ENCODE results near the gene BEST2. TPM values are rescaled to one million over a fixed set of nuclear protein-coding genes. Genes with fewer than 3 reads are reported as not detected.
A peak's percentile ranks its signal among the peaks of the same experiment; 100 is the strongest.

Gene BEST2
- total and polyA plus RNA-seq, 2 donors, result 0.46 TPM; not detected in 1

DNA sequence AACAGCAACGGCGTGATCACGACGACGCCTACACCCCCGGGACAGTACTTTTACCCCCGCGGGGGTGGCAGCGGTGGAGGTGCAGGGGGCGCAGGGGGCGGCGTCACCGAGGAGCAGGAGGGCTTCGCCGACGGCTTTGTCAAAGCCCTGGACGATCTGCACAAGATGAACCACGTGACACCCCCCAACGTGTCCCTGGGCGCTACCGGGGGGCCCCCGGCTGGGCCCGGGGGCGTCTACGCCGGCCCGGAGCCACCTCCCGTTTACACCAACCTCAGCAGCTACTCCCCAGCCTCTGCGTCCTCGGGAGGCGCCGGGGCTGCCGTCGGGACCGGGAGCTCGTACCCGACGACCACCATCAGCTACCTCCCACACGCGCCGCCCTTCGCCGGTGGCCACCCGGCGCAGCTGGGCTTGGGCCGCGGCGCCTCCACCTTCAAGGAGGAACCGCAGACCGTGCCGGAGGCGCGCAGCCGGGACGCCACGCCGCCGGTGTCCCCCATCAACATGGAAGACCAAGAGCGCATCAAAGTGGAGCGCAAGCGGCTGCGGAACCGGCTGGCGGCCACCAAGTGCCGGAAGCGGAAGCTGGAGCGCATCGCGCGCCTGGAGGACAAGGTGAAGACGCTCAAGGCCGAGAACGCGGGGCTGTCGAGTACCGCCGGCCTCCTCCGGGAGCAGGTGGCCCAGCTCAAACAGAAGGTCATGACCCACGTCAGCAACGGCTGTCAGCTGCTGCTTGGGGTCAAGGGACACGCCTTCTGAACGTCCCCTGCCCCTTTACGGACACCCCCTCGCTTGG, 40.7 kb downstream of the BEST2 start:
- WGBS, result under 1% methylated on average over 84 of the region's 84 CpGs
- peak in 4 of 9 donors; percentile 72 to 90 (median 84) for DNase-seq (ENCODE audit: low read depth in 6 of 9, low spot score in 9 of 9)
- Histone ChIP-seq H3K27me3 (ENCODE audit: control insufficient read depth in 2 of 2, insufficient read depth in 1 of 2, low read length in 1 of 2) (peaks cover 14 to 19% of the 10 kb centered on the region in 2 donors), H3K4me1 (ENCODE audit: control insufficient read depth in 2 of 2, insufficient read depth in 2 of 2, low read length in 2 of 2) (peaks cover 5 to 52% of the 10 kb centered on the region in 2 donors), H3K9me3 (ENCODE audit: control insufficient read depth in 2 of 2, insufficient read depth in 1 of 2, low read length in 1 of 2) (no peaks in the 10 kb centered on the region), H3K36me3 (ENCODE audit: control insufficient read depth in 2 of 2, insufficient read depth in 2 of 2, low read length in 1 of 2) (peaks cover 0 to 4% of the 10 kb centered on the region in 2 donors), H3K27ac (ENCODE audit: low read depth in 1 of 2, low read length in 1 of 2) (peak overlapping the region; percentile 98), H3K4me3 (ENCODE audit: low read length in 2 of 2) (peak overlapping the region; percentile 66 to 83)

DNA sequence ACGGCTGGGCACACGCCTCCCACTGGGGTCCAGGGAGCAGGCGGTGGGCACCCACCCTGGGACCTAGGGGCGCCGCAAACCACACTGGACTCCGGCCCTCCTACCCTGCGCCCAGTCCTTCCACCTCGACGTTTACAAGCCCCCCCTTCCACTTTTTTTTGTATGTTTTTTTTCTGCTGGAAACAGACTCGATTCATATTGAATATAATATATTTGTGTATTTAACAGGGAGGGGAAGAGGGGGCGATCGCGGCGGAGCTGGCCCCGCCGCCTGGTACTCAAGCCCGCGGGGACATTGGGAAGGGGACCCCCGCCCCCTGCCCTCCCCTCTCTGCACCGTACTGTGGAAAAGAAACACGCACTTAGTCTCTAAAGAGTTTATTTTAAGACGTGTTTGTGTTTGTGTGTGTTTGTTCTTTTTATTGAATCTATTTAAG, 41.3 kb downstream of the BEST2 start:
- no peak for DNase-seq (ENCODE audit: low read depth in 6 of 9, low spot score in 9 of 9)
- peak overlapping the region; percentile 98 for H3K27ac ChIP-seq (ENCODE audit: low read depth in 1 of 2, low read length in 1 of 2)

DNA sequence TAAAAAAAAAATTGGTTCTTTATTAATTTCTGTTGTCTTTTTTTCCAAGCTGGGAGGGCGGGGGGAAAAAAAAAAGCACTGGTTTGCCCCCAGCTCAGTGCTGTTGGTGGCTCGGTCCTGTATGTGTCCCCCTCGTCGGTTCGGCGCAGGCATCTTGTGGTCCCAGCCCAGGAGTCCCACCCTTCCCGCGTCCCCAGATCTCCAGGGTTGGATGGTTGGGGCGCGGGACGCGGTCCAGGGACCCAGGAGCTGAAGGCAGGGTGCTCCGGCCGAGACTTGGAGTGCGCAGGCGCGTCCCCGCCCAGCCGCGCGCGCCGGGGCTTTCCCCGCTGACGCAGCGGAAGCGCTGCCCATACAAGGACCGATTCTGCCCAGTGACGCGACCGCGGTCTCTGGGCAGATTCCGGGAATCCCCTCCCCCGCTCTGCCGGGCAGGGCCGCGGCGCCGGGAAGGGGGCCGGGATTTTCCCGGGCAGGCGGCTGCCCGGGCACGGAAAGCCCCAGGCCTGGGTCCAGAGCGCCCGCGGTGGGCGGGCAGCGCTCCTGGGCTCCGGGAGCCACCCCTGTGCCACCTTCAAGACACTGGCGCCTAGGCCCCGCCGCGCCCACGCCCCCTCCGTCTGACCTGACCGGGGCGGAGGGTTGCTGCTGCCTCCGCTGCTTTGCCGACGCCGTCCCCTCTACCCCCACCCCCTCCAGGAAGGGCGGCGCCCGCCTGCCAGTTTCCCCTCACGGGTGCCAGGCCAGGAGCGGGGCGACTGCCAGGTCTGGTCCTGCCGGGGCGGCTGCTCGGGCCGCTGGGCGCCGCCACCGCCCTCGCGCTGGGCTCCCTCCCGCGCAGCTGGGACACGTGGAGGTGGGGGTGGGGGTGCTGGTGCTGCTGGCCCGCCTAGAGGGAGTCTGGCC, 42.0 kb downstream of the BEST2 start:
- Histone ChIP-seq H3K27ac (ENCODE audit: low read depth in 1 of 2, low read length in 1 of 2) (peak overlapping the region; percentile 96 to 98), H3K9me3 (ENCODE audit: control insufficient read depth in 2 of 2, insufficient read depth in 1 of 2, low read length in 1 of 2) (no peaks in the 10 kb centered on the region), H3K27me3 (ENCODE audit: control insufficient read depth in 2 of 2, insufficient read depth in 1 of 2, low read length in 1 of 2) (peaks cover 13 to 18% of the 10 kb centered on the region in 2 donors), H3K4me1 (ENCODE audit: control insufficient read depth in 2 of 2, insufficient read depth in 2 of 2, low read length in 2 of 2) (peaks cover 5 to 46% of the 10 kb centered on the region in 2 donors), H3K36me3 (ENCODE audit: control insufficient read depth in 2 of 2, insufficient read depth in 2 of 2, low read length in 1 of 2) (peaks cover 0 to 4% of the 10 kb centered on the region in 2 donors), H3K4me3 (ENCODE audit: low read length in 2 of 2) (peak overlapping the region; percentile 66 to 83)
- WGBS, result under 1% methylated on average over 81 of the region's 81 CpGs
- peak in 8 of 9 donors; percentile 85 to 96 (median 93) for DNase-seq (ENCODE audit: low read depth in 6 of 9, low spot score in 9 of 9)

More for the DNA sequence above, 41.3 kb downstream of the BEST2 start:
- Histone ChIP-seq H3K27me3 (ENCODE audit: control insufficient read depth in 2 of 2, insufficient read depth in 1 of 2, low read length in 1 of 2) (peaks cover 14 to 19% of the 10 kb centered on the region in 2 donors), H3K4me1 (ENCODE audit: control insufficient read depth in 2 of 2, insufficient read depth in 2 of 2, low read length in 2 of 2) (peaks cover 5 to 52% of the 10 kb centered on the region in 2 donors), H3K9me3 (ENCODE audit: control insufficient read depth in 2 of 2, insufficient read depth in 1 of 2, low read length in 1 of 2) (no peaks in the 10 kb centered on the region), H3K36me3 (ENCODE audit: control insufficient read depth in 2 of 2, insufficient read depth in 2 of 2, low read length in 1 of 2) (peaks cover 0 to 4% of the 10 kb centered on the region in 2 donors), H3K4me3 (ENCODE audit: low read length in 2 of 2) (peak overlapping the region; percentile 66 to 83)
- WGBS, result under 1% methylated on average over 22 of the region's 22 CpGs

DNA sequence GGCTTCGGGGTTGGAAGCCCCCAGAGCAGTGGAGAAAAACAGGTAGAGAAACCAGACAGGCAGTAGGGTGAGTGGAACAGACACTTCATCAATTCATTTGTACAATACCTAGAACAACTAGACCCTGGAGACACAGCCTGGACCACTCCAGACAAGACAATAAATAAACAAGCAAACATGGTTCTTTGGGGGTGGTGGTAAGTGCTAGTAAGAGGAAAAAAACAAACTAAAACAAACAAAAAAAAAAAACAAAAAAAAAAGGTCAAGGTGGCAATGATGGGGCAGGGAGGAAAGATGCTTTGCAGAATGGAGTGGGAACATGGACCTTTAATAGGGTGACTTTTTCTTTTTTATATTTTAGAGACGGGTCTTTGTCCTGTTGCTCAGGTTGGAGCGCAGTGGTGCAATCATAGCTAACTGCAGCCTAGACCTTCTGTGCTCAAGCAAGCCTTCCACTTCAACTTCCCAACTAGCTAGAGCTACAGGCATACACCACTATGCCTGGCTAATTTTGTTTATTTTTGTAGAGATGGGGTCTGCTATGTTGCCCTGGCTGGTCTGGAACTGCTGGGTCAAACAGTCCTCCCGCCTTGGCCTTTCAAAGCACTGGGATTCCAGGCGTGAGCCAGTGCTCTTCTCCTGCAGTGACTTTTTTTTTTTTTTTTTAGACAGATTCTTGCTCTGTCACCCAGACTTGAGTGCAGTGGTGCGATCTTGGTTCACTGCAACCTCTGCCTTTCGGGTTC, 42.8 kb downstream of the BEST2 start:
- no peak for DNase-seq (ENCODE audit: low read depth in 6 of 9, low spot score in 9 of 9)
- Histone ChIP-seq H3K27me3 (ENCODE audit: control insufficient read depth in 2 of 2, insufficient read depth in 1 of 2, low read length in 1 of 2) (peaks cover 8 to 10% of the 10 kb centered on the region in 2 donors), H3K9me3 (ENCODE audit: control insufficient read depth in 2 of 2, insufficient read depth in 1 of 2, low read length in 1 of 2) (no peaks in the 10 kb centered on the region), H3K4me1 (ENCODE audit: control insufficient read depth in 2 of 2, insufficient read depth in 2 of 2, low read length in 2 of 2) (peaks cover 5 to 38% of the 10 kb centered on the region in 2 donors), H3K27ac (ENCODE audit: low read depth in 1 of 2, low read length in 1 of 2) (peak overlapping the region; percentile 96 to 98), H3K36me3 (ENCODE audit: control insufficient read depth in 2 of 2, insufficient read depth in 2 of 2, low read length in 1 of 2) (peaks cover 0 to 6% of the 10 kb centered on the region in 2 donors), H3K4me3 (ENCODE audit: low read length in 2 of 2) (peak overlapping the region; percentile 13 to 83)
- 83% methylated on average over 7 of the region's 7 CpGs for WGBS

DNA sequence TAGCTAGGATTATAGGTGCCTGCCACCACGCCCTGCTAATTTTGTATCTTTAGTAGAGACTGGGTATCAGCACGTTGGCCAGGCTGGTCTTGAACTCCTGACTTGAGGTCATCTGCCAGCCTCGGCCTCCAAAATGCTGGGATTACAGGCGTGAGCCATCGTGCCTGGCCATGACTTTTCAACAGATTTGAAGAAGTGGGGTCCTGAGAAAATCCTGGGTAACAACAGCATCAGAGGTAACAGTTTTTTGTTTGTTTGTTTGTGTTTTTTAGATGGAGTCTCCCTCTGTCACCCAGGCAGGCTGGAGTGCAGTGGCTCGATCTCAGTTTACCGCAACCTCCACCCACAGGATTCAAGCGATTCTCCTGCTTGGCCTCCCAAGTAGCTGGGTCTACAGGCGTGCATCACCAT, 43.4 kb downstream of the BEST2 start:
- Histone ChIP-seq H3K27me3 (ENCODE audit: control insufficient read depth in 2 of 2, insufficient read depth in 1 of 2, low read length in 1 of 2) (peaks cover 5 to 9% of the 10 kb centered on the region in 2 donors), H3K9me3 (ENCODE audit: control insufficient read depth in 2 of 2, insufficient read depth in 1 of 2, low read length in 1 of 2) (no peaks in the 10 kb centered on the region), H3K4me3 (ENCODE audit: low read length in 2 of 2) (no peak overlapping the region), H3K36me3 (ENCODE audit: control insufficient read depth in 2 of 2, insufficient read depth in 2 of 2, low read length in 1 of 2) (peaks cover 5 to 11% of the 10 kb centered on the region in 2 donors), H3K27ac (ENCODE audit: low read depth in 1 of 2, low read length in 1 of 2) (no peak overlapping the region), H3K4me1 (ENCODE audit: control insufficient read depth in 2 of 2, insufficient read depth in 2 of 2, low read length in 2 of 2) (peaks cover 5 to 35% of the 10 kb centered on the region in 2 donors)
- no peak for DNase-seq (ENCODE audit: low read depth in 6 of 9, low spot score in 9 of 9)
- 97% methylated on average over 9 of the region's 9 CpGs for WGBS

DNA sequence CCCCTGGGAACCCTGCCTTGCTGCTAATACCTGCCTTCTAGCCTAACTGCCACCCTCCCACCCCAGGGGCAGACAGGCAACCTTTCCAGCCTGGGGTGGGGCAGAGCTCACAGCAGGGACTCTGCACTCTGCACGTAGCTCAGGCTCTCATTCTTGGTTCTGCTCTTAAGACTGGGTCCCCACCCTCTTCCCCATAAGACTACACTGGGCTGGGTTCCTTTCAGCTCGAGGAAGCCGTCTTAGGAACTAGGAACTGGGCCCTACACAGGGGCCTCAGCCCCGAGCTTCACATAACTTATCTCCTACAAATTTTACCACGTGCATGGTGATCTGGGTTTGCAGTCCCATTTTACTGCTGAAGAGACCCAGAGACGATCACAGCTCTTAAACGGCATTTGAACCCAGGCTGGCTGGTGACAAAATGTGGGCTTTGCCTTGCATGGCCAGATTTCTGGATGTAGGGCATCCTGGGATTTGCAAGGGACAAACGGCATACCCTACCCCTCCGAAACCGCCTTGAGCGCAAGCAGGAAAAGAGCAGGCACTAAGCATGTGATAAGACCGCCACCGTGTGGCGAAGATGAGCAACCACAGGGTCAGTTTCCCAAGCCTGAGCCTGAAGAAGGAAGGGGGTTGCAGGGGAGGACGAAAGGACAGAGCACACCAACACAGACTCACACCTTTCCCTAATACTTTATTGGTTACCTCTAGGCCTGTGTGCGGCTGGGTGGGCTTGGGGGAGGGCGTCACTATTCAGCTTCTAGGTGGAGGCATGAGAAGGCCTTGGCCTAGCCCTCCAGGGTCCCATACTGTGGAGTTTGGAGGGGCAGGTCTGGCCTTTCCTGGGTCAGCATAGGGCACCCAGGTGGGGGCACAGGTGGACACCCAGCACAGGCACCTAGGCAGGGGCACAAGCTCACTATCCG, 44.8 kb downstream of the BEST2 start:
- Histone ChIP-seq H3K27ac (ENCODE audit: low read depth in 1 of 2, low read length in 1 of 2) (peak overlapping the region in 1 of 2 donors; percentile 19), H3K4me3 (ENCODE audit: low read length in 2 of 2) (no peak overlapping the region), H3K36me3 (ENCODE audit: control insufficient read depth in 2 of 2, insufficient read depth in 2 of 2, low read length in 1 of 2) (peaks cover 13 to 16% of the 10 kb centered on the region in 2 donors), H3K9me3 (ENCODE audit: control insufficient read depth in 2 of 2, insufficient read depth in 1 of 2, low read length in 1 of 2) (peaks cover 0 to 3% of the 10 kb centered on the region in 2 donors), H3K27me3 (ENCODE audit: control insufficient read depth in 2 of 2, insufficient read depth in 1 of 2, low read length in 1 of 2) (peaks cover 0 to 17% of the 10 kb centered on the region in 2 donors), H3K4me1 (ENCODE audit: control insufficient read depth in 2 of 2, insufficient read depth in 2 of 2, low read length in 2 of 2) (peaks cover 7 to 34% of the 10 kb centered on the region in 2 donors)
- peak in 5 of 9 donors; percentile 66 to 90 (median 86) for DNase-seq (ENCODE audit: low read depth in 6 of 9, low spot score in 9 of 9)
- WGBS, result 16% methylated on average over 18 of the region's 18 CpGs

DNA sequence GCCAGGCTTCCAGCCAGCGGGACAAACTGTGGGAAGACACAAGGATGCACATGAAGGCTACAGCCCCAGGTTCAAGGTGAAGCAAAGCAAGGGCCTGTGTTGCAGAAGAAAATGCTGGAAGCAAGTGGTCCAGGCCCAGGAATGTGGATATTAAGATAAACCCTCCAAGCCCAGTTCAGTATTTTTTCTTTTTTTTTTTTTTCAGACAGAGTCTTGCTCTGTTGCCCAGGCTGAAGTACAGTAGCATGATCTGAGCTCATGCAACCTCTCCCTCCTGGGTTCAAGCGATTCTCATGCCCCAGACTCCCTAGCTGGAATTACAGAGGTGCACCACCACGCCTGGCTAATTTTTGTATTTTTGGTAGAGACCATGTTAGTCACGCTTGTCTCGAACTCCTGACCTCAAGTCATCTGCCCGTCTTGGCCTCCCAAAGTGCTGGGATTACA, 45.6 kb downstream of the BEST2 start:
- Histone ChIP-seq H3K27me3 (ENCODE audit: control insufficient read depth in 2 of 2, insufficient read depth in 1 of 2, low read length in 1 of 2) (peaks cover 0 to 25% of the 10 kb centered on the region in 2 donors), H3K4me1 (ENCODE audit: control insufficient read depth in 2 of 2, insufficient read depth in 2 of 2, low read length in 2 of 2) (peaks cover 8 to 40% of the 10 kb centered on the region in 2 donors), H3K27ac (ENCODE audit: low read depth in 1 of 2, low read length in 1 of 2) (no peak overlapping the region), H3K4me3 (ENCODE audit: low read length in 2 of 2) (no peak overlapping the region), H3K36me3 (ENCODE audit: control insufficient read depth in 2 of 2, insufficient read depth in 2 of 2, low read length in 1 of 2) (peaks cover 13 to 19% of the 10 kb centered on the region in 2 donors), H3K9me3 (ENCODE audit: control insufficient read depth in 2 of 2, insufficient read depth in 1 of 2, low read length in 1 of 2) (peaks cover 0 to 3% of the 10 kb centered on the region in 2 donors)
- 98% methylated on average over 6 of the region's 6 CpGs for WGBS
- no peak for DNase-seq (ENCODE audit: low read depth in 6 of 9, low spot score in 9 of 9)
